GM19452 (cell line): Measurements from ENCODE around the gene LATS1.
"Not testable (repeated sequence)": the region's sequence is repeated elsewhere in the genome, so short reads cannot be mapped to it uniquely, and the experiment has no call there.

Experiments used
- ATAC-seq: cut with Tn5 transposase; IDR thresholded peaks from one replicate; pipeline ENCODE4 v1.9.1; 2021; ENCODE audit not compliant: unreplicated experiment

LATS1 gene

DNA sequence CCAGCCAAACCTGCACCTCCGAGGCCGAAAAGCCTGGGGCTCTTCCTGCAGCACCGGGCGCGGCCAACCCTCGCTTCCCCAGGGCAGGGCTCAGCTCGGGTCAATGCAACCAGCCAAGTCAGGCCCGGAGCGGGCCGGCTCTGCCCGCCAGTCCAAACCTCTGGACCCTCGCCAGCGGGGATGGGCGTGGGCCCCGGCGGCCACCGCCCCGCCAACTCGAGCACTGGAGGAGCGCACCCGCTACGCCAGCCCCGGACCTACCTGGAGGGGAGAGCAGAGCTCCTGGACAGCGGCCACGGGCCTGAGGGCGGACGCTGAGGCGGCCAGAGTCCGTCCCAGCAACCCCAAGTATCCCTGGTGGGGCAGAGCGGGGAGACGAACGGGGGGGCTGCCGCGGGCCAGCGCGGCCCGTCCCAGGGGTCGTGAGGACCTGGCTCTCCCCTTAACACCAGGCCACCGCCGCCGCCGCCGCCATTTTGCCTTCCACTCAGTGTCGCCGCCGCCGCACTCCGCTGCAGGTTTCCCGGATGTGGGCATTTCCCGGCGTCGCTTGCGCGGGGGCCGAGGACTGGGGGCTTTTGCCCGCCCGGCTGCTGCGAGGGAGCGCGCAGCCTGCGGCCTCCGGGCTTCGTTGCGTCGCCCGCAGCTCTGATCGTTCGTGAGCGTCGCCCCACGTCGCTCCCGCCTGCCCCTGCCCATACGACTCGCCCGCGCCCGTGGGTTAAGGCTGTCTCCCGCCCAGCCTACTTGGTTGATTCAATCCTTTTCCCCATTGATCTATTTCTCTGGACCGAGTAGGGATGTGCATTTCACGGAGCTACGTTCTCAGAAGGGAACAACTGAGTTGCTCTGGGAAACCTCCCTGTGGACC lies at the start of gene LATS1:
LATS1 (minus strand) TSS at position 514 of the 871 bp plus-strand sequence. CDS start 15,975 bp downstream, outside the sequence.
- peak; percentile 89 for ATAC-seq

DNA sequence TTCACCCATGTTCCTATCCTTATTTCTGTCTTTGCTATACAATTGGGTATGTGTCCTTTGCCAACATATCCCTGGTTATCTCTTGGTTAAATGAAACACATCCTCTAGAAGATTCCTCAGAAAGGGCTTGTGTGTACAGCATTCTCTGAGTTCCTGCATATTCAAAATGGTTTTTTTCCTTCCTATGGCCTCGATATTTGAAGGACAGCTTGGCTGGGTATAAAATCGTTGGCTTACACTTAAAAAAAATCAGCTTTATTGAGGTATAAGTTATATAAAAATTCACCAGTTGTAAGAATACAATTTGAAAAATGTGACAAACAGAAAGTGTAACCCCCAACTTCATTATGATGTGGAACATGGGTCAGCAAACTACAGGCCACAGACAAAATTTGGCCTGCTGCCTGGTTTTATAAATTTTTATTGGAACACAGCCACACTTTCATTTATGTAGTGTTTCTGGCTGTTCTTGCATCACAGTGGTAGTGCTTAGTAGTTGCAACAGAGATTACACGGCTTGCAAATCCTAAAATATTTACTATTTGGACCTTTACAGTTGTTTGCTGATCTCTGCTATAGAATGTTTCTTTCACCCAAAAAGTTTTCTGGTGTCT lies 48.4 kb upstream of the LATS1 start:
- no peak for ATAC-seq

DNA sequence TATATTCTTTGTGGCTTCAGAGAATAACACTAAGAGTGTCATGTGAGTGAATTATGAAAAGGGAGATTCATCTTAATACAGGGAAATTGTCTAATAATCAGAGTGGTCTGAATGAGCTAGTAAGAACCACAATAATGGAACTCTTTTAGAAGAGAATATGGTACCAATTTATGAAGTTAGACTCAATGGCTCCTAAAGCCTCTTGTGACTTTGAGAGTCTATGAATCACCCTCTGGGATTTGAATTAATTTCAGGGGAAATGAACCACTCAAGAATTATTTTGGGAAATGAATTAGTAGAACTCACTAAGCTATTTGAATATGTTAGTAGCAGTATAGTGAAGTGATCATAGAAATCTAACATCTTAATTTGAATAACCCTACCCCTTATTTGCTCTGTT lies 46.0 kb upstream of the LATS1 start:
- no peak for ATAC-seq

DNA sequence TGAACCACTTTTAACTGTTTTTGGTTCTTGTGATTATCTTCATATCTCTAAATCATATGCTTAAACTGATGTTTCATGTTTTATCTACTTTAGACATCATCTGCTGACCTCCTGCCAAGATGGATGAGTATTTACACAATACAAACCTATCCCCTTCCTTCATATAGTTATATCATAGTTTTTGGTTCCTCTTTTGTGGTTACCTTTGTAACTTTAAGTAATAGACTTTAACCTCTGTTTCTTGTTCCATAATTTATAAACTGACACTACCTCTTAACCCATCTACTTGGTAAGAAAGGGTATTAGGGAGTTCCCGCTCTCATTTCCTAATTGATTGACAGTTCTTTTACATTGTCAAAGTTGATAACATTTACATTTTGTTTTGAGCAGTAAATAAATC lies 43.5 kb upstream of the LATS1 start:
- peak; percentile 91 for ATAC-seq

DNA sequence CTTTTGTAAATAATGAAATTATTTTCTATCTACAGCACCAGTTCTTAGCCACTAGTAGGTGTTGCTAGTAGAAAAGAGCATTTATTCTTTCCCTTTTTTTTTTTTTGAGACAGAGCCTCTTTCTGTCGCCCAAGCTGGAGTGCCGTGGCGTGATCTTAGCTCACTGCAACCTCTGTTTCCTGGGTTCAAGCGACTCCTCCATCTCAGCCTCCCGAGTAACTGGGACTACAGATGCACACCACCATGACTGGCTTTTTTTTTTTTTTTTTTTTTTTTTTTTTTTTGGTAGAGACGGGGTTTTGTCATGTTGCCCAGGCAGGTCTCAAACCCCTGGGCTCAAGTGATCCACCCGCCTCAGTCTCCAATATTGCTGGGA lies 38.3 kb upstream of the LATS1 start:
- ATAC-seq, result no peak

DNA sequence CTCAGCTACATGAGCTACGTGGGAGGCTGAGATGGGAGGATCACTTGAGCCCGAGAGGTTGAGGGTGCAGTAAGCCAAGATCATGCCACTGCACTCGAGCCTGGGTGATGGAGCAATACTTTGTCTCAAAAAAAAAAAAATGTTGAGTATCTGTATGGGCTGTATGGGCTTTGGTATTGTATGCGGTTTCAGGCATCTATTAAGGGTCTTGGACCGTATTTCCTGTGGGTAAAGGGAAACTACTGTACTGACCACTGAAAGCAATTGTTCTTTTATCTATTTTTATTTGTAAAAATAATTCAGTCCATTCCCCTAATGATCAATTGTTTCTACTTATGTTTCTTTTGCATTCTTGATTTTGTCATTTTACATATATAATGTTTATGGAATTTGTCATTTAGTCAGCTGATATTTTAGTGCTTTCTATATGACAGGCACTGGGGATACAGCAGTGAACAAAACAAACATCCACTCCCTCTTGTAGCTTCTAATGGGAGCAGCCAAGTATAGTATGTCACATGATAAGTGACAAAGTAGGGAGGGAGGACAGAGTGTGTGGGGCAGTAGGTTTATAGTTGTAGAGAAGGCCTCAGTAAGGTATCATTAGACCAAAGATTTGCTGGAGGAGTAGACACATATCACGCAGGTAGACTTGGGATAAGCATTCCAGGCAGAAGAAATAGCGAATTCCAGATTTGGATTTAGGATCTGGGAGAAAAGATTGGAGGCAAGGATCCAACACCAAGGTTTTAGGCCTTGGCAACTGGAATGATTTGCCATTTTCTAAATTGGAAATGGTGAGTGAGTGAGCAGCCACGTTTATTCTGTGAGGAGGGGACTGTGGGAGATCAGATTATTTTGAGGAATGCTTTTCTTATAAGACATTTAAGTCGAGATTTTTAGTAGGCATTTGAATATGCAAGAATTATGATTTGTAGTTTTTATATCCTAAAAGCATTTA lies 37.7 kb upstream of the LATS1 start:
- ATAC-seq, result peak; percentile 80

DNA sequence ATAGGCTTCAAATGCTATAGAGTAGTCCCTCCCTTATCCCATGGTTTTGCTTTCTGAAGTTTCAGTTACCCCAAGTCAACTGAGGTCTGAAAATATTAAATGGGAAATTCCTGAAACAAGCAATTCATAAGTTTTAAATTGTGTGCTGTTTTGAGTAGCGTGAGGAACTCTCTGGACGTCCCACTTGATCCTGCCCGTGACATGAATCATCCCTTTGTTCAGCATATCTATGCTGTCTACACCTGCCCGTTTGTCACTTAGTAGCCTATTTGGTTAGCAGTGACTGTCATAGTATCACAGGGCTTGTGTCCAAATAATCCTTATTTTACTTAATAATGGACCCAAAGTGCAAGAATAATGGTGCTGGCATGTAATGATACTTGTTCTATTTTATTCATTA lies 36.6 kb upstream of the LATS1 start:
- no peak for ATAC-seq

DNA sequence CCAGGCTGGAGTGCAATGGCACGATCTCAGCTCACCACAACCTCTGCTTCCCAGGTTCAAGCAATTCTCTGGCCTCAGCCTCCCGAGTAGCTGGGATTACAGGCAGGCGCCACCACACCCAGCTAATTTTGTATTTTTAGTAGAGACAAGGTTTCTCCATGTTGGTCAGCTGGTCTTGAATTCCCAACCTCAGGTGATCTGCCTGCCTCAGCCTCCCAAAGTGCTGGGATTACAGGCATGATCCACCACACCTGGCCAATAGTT lies 35.4 kb upstream of the LATS1 start:
- not testable (repeated sequence) for ATAC-seq

DNA sequence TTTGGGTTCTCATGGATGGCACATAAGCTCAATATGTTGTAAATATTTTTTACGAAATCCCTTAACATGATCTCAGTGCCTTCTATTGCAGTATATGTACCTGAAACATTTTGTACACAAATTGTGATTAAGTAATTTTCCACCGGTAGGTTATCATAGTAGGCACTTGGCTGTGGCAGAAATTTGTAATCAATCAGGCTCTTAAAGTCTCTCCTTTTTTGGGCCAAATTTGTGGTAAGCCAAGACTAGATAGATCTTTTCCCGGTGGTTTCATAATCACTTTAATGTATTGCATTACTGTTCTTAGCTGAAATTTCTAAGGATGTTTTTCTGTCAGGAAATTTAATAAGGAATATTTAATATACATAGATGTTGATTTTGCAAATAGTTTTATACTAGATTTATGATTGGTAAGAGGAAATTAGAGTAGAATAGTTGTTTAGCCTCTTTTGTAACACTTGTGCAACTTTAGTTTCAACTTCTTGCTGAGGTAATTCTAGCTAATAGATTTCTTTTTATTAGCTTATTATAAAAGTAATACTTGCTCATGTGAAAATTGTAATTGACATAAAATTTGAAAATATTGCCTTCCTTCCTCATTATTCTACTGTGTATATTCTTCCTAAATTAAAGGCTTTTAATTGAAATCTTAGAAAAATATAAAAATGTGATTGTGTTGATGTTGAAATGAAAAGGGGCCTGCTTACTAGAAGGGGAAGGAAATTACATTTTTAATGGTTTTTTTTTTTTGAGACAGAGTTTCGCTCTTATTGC lies 34.9 kb upstream of the LATS1 start:
- ATAC-seq, result no peak

DNA sequence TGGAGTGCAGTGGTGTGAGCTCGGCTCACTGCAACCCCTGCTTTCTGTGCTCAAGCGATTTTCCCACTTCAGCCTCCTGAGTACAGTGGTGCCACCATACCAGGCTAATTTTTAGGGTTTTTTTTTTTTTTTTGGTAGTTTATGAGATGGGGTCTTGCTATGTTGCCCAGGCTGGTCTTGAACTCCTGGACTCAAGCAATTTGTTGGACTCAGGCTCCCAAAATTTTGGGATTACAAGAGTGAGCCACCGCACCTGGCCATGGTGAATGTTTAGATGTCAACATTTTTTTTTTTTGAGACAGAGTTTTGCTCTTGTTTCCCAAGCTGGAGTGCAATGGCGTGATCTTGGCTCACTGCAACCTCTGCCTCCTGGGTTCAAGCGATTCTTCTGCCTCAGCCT lies 34.0 kb upstream of the LATS1 start:
- not testable (repeated sequence) for ATAC-seq

DNA sequence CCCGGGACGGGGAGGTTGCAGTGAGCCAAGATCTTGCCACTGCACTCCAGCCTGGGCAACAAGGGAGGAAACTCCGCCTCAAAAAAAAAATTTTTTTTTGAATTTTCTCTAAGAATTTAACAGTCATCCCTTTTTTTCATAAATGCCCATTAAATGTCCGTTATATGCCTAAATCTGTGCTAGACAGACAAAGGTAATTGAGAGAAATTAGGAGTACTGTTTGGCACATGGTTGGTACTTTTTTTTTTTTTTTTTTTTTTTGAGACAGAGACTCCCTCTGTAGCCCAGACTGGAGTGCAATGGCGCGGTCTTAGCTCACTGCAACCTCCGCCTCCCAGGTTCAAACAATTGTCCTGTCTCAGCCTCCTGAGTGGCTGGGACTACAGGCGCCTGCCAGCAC lies 33.3 kb upstream of the LATS1 start:
- no peak for ATAC-seq

DNA sequence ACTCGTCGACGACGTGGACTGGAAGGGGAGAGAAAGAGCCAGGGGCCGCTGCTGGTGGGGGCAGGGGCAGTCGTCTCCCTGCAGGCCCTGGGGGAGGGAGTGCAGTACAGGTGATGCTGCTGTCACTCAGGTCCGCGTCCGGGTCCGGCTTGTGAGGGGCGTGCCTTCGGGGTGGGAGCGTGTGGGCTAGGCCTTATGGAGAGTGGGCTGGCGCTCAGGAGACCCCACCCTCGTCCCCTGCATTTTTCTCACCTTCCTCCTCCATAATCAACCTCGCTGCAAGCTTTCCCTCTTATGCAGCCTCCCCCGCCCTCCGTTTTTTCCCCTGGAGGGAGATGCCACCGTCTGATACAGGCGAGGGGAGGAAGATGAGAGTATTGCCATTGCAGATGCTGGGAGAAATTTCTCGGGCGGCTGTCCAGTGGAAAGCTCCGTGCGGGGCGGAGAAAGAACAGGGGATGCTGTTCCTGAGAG lies 32.3 kb upstream of the LATS1 start:
- peak; percentile 19 for ATAC-seq

DNA sequence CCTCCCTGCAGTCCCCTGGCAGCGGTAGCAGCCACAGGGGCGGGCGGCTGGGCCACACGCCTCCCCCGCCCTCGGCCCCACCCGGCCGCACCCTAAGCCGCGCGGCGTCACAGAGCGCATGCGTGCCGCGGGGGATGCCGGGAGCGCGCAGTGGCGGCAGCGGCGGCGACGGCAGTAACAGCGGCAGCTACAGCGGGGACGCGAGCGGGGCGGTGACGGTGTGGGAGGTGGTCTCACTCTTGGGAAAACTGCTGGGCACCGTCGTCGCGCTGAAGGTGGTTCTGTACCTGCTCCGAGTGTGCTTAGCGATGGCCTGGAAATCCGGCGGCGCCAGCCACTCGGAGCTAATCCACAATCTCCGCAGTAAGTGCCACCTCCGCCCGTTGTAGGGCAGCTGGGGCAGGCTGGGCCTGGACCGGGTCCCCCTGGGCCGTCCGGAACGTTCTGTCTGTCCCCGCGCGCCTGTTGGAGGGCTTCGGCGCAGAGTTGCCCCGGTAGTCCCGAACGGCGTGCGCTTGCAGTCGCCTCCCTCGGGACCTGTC lies 31.8 kb upstream of the LATS1 start, which contains the start of gene PCMT1:
PCMT1 (plus strand) TSS at position 148 of the 542 bp plus-strand sequence; CDS start at position 309, 161 bp downstream.
- peak; percentile 87 for ATAC-seq

DNA sequence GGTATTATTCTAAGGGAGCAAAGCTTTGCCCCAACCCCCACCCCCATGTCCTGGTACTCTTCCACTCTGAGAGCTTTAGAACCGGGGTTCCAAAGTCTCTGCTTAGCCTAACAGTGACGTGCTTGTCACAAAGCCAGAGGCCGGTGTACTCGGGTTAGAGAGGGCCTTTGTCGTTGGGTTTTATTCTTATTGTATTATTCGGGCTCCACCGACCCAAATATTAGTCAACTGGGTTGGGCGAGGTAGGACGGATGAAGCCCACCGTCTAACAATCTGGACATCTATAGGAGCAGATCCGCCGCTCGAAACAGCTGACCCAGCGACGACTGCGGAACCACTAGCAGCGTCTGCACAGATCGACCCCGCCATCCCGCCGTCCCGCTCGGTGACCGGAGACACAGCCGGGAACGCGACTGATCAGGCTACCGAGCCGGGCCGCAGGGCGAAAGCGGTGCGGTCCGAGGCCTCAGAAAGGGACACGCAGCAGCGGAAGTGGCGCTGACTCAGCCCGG lies 31.2 kb upstream of the LATS1 start:
- ATAC-seq, result not testable (repeated sequence)

DNA sequence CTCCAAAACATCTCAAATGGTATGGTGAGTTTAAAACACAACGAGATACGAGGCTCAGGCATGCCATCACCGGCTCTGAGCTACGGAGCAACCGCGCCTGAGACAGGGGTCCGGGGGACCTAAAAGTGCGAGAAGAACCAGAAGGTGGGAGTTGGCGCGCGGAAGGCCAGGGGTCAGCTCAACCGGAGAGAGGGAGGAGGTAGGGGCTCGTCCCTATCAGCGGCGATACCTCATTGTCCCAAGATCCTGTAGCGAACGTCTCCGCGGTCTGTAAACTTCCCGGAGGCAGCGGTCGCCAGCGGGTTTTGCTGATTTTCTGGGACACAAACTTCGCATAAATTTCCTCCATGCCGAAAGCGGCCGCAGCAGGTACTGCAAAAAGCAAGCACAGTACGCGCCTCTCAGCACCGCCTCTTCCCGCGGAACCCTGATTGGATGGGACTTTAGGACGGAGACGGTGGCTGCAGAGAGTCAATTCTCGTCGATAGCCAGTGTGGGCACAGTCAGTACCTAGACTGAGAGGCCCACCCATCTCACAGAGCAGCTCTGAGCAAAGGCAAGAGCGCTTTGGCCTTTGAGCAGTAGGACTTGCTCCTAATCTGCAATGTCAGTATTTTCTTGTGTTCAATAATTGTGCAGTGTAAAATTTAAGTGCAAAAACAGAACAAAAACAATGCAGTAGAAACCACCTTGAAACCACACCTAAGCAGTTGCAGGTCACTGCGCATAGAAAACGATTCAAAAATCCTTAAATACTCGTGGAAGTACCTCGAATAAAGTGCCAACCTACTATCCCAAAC lies 28.4 kb upstream of the LATS1 start, which contains the start of gene NUP43:
NUP43 (minus strand) TSS at position 383 of the 800 bp plus-strand sequence; CDS start at position 349, 34 bp downstream.
- ATAC-seq, result peak; percentile 48

DNA sequence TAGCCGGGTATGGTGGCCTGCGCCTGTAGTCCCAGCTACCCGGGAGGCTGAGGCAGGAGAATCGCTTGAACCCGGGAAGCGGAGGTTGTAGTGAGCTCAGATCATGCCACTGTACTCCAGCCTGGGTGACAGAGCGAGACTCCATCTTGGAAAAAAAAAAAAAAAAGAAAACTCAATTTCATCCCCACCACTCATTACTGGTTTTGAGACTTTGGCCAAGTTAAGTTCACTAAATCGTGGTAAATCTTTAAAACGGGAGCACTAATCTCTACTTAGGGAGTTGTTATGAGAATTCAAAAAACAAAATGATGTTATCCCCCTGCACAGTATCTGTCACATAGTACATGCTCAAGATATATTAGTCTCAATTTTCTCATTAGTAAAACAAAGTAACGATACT lies 27.4 kb upstream of the LATS1 start:
- not testable (repeated sequence) for ATAC-seq

DNA sequence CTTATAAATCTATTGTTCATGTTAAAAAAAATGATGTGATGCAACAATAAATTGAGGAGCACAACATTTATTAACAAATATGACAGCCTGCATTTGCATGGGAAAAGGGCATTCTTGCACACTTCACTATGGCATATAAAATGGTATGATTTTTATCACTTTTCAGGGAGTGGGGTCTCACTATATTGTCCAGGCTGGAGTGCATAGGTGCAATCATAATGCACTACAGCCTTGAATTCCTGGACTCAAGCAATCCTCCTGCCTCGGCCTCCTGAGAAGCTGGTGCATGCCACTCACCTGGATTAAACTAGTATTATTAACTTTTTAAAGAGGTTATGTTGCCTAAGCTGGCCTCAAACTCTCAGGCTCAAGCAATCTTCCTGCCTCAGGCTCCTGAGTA lies 17.0 kb upstream of the LATS1 start:
- no peak for ATAC-seq

DNA sequence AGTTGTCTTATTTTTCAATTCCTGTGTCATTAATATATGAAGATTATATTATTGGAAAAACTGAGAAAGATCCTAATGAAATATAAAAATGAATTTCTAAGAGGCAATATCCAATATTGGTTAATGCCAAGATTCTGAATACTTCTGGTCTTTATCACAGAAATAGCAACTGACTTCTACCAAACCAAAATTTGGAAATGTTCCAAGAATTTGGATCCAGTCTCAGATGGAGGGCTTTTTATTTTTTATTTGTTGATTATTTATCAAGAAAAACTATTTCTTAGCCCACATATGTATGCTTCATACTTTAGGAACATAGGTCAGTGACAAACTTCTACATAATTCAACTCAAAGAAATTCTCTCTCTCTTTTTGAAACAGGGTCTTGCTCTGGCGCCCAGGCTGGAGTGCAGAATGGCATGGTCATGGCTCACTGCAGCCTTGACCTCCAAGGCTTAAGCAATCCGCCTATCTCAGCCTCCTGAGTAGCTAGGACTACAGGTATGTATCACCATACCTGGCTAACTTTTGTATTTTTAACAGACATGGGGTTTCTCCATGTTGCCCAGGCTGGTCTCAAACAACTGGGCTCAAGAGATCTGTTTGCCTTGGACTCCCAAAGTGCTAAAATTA lies 15.3 kb upstream of the LATS1 start:
- no peak for ATAC-seq

DNA sequence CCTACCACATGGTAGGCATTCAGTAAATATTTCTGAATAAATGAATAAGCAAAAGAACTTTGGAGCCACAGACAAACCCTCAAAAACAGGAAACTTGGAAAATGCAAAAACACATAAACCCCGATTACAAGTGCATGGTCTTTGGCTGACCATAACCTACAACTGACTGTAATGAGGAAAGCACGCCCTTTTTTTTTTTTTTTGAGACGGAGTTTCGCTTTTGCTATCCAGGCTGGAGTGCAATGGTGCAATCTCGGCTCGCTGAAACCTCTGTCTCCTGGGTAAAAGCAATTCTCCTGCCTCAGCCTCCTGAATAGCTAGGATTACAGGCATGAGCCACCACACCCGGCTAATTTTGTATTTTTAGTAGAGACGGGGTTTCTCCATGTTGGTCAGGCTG lies 11.9 kb upstream of the LATS1 start:
- no peak for ATAC-seq
